OCI-LY7 (cell line): ENCODE measurements around the gene FMN1. TPM values are rescaled to one million over a fixed set of nuclear protein-coding genes. Genes with fewer than 3 reads are reported as not detected.

Experiments used
- BruUV-seq: library from RNA; stranded (reverse); fragments of 400-500 nt; replicated peaks from 2 replicates; lab custom pipeline; 2021; lab: Mats Ljungman, UMichigan
- CTCF ChIA-PET: fragments of 300-600 bp; sonication (Branson Sonifier 250); formaldehyde crosslinking; loops from one replicate; lab custom pipeline; 2022; ENCODE audit warnings: antibody characterized with exemption; ENCODE audit not compliant: unreplicated experiment; lab: Charles Lee
- POLR2A ChIA-PET: fragments of 300-600 bp; sonication (Branson Sonifier 250); formaldehyde crosslinking; loops from one replicate; lab custom pipeline; 2022; ENCODE audit warnings: antibody characterized with exemption; lab: Charles Lee
- DNase-seq: peaks from one replicate; pipeline ENCODE4 v3.0.0-alpha.2; 2015; ENCODE audit warnings: low spot score
- H2AFZ ChIP-seq: fragments of 200-600 bp; sonication (generic), shearing (Covaris generic); 2 replicates; pipeline ENCODE4 v1.6.1; 2014; ENCODE audit warnings: mild to moderate bottlenecking, antibody characterized with exemption, low read length, moderate library complexity
- H3K27ac ChIP-seq: fragments of 200-600 bp; sonication (generic); 2 replicates; pipeline ENCODE4 v1.5.1; 2014; ENCODE audit warnings: mixed run types, low read depth, mild to moderate bottlenecking, moderate library complexity, low read length, inconsistent platforms; ENCODE audit not compliant: poor library complexity, severe bottlenecking
- H3K36me3 ChIP-seq: fragments of 200-600 bp; sonication (generic); 2 replicates; pipeline ENCODE4 v1.6.1; 2014; ENCODE audit warnings: mild to moderate bottlenecking, antibody characterized with exemption, low read length, moderate library complexity, mixed read lengths; ENCODE audit not compliant: insufficient read depth
- H3K4me1 ChIP-seq: fragments of 200-600 bp; sonication (generic); 2 replicates; pipeline ENCODE4 v1.5.1; 2014; ENCODE audit warnings: mild to moderate bottlenecking, low read length; ENCODE audit not compliant: insufficient read depth, poor library complexity, severe bottlenecking
- H3K4me2 ChIP-seq: fragments of 200-600 bp; sonication (generic); 2 replicates; pipeline ENCODE4 v1.6.1; 2014; ENCODE audit warnings: mild to moderate bottlenecking, low read length
- H3K4me3 ChIP-seq: fragments of 200-600 bp; sonication (generic); 2 replicates; pipeline ENCODE4 v1.5.1; 2014; ENCODE audit warnings: mild to moderate bottlenecking, low read depth, low read length; ENCODE audit not compliant: poor library complexity, severe bottlenecking
- H3K79me2 ChIP-seq: fragments of 200-600 bp; sonication (generic); 2 replicates; pipeline ENCODE4 v1.6.1; 2016; ENCODE audit warnings: low read depth, mild to moderate bottlenecking, low read length, moderate library complexity, mixed read lengths; ENCODE audit not compliant: insufficient read depth
- H3K9me2 ChIP-seq: fragments of 200-600 bp; sonication (generic); 2 replicates; pipeline ENCODE4 v1.6.1; 2016; ENCODE audit warnings: mild to moderate bottlenecking, low read length, mixed read lengths; ENCODE audit not compliant: insufficient read depth
- H3K9me3 ChIP-seq: fragments of 200-600 bp; sonication (generic); 2 replicates; pipeline ENCODE4 v1.6.1; 2014; ENCODE audit warnings: mild to moderate bottlenecking, mixed run types, low read length, mixed read lengths
- H4K20me1 ChIP-seq: fragments of 200-600 bp; sonication (generic); 2 replicates; pipeline ENCODE4 v1.6.1; 2014; ENCODE audit warnings: mild to moderate bottlenecking, antibody characterized with exemption, low read length, moderate library complexity, mixed read lengths; ENCODE audit not compliant: insufficient read depth
- EZH2phosphoT487 ChIP-seq: fragments of 200-600 bp; sonication (generic); IDR thresholded peaks from 2 replicates; pipeline ENCODE4 v1.6.1; 2018; ENCODE audit warnings: low read depth, borderline replicate concordance, mild to moderate bottlenecking, mixed run types, antibody characterized with exemption, low read length, moderate library complexity, mixed read lengths
- intact Hi-C: fragments of 100-400 bp; cut with micrococcal nuclease; formaldehyde crosslinking; loops from one replicate; pipeline ENCODE4 v1.10.0; 2022; ENCODE audit not compliant: unreplicated experiment
- total RNA-seq, 2 experiments: library from RNA; depleted of rRNA in 1 of 2; stranded (reverse); fragments of >200 nt in 1 of 2; shearing (Covaris generic) in 1 of 2; gene quantifications; 2 replicates each; pipeline ENCODE4 v1.2.3, GENCODE V29; 2014 to 2022
- TF ChIP-seq, protein P1 (sequence below): fragments of 200-600 bp; sonication (generic); conservative IDR thresholded peaks from 2 replicates; pipeline ENCODE4 v1.5.1; 2014; ENCODE audit warnings: mild to moderate bottlenecking, antibody characterized with exemption, low read length, moderate library complexity, mixed read lengths

Gene FMN1
- total RNA-seq, 2 experiments from 2014 or later: 3.2 to 4.2 TPM

GRCh38 chr15:33160581-33161165 is 33.8 kb downstream of the FMN1 start:
- ChIA-PET CTCF (no interaction called here), POLR2A (interaction anchor here (0.5 kb wide), 1 partner anchor 15 kb away, joined by 6 read pairs; no protein-coding TSS in a partner anchor)
- no peak for DNase-seq
- Histone ChIP-seq H3K9me3 (no peaks in the 10 kb centered on the region), H3K9me2 (no peaks in the 10 kb centered on the region), H3K79me2 (no peaks in the 10 kb centered on the region), H3K27ac (no peak overlapping the region), H4K20me1 (no peaks in the 10 kb centered on the region), H3K4me3 (no peak overlapping the region), H2AFZ (no peak overlapping the region), H3K4me2 (no peak overlapping the region), H3K36me3 (no peaks in the 10 kb centered on the region), H3K4me1 (no peaks in the 10 kb centered on the region)
- TF ChIP-seq, protein P1, sequence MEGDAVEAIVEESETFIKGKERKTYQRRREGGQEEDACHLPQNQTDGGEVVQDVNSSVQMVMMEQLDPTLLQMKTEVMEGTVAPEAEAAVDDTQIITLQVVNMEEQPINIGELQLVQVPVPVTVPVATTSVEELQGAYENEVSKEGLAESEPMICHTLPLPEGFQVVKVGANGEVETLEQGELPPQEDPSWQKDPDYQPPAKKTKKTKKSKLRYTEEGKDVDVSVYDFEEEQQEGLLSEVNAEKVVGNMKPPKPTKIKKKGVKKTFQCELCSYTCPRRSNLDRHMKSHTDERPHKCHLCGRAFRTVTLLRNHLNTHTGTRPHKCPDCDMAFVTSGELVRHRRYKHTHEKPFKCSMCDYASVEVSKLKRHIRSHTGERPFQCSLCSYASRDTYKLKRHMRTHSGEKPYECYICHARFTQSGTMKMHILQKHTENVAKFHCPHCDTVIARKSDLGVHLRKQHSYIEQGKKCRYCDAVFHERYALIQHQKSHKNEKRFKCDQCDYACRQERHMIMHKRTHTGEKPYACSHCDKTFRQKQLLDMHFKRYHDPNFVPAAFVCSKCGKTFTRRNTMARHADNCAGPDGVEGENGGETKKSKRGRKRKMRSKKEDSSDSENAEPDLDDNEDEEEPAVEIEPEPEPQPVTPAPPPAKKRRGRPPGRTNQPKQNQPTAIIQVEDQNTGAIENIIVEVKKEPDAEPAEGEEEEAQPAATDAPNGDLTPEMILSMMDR: no peak
- TF ChIP-seq EZH2phosphoT487: no peak
- no TSS peak for BruUV-seq
- intact Hi-C loops: no loop called here

DNA sequence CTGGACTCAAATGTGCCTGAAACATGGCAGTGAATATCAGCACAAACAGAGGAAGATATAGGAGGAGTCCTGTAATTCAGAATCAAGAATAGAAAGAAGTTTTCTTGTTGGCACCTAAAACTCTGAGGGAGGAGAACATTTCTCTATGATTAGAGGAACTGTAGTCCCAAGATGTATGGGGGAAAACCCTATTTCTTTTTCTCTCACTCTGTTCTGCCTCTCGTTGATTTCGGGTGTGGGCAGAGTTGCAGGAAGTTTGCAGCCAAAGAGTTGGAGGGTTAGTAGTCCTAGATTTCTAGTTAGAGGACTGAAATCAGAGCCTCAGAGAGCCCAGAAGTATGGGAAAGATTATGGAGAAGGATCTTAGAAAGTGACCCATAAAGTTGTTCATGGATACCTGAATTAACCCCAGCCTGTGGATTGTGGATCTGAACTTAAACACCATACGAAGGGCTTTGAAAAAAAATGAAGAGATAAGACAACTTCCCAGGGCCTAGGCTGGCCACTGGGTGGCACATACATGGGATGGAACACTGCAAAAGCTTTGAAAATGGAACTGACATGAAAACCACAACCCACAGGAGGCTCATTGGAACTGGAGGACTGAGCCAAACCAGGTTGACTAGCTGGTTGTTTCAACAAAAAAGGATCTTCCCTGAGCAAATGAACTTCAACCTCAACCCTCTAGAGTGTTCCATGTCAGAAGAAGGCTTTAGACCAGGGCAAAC is 34.6 kb downstream of the FMN1 start:
- ChIA-PET CTCF (no interaction called here), POLR2A (no interaction called here)
- DNase-seq: peak; percentile 5
- H2AFZ ChIP-seq: no peak overlapping the region
- no peak for TF ChIP-seq EZH2phosphoT487
- TF ChIP-seq, protein P1: peak; percentile 49
- no peaks in the 10 kb centered on the region for H3K36me3 ChIP-seq
- H4K20me1 ChIP-seq: no peaks in the 10 kb centered on the region
- no peaks in the 10 kb centered on the region for H3K9me3 ChIP-seq
- H3K9me2 ChIP-seq: no peaks in the 10 kb centered on the region
- no peak overlapping the region for H3K4me3 ChIP-seq
- H3K4me2 ChIP-seq: no peak overlapping the region
- no peaks in the 10 kb centered on the region for H3K4me1 ChIP-seq
- H3K27ac ChIP-seq: no peak overlapping the region
- no peaks in the 10 kb centered on the region for H3K79me2 ChIP-seq
- intact Hi-C loops: no loop called here
- BruUV-seq: no TSS peak

- no peak overlapping the region for H2AFZ ChIP-seq
- no peaks in the 10 kb centered on the region for H3K9me2 ChIP-seq
- H3K9me3 ChIP-seq: no peaks in the 10 kb centered on the region
- H3K4me1 ChIP-seq: no peaks in the 10 kb centered on the region
- no peak for TF ChIP-seq EZH2phosphoT487
- TF ChIP-seq, protein P1: no peak
- H3K4me2 ChIP-seq: no peak overlapping the region
- ChIA-PET CTCF (interaction anchor here (0.7 kb wide), 1 partner anchor 17 kb away, joined by 3 read pairs; no protein-coding TSS in a partner anchor), POLR2A (interaction anchor here (0.6 to 1.5 kb wide), 3 partner anchors 28 to 335 kb away, joined by 3 to 6 read pairs (median 3); no protein-coding TSS in a partner anchor)
- intact Hi-C loops: no loop called here
- H4K20me1 ChIP-seq: no peaks in the 10 kb centered on the region
- no peak overlapping the region for H3K4me3 ChIP-seq
- H3K36me3 ChIP-seq: no peaks in the 10 kb centered on the region
- no TSS peak for BruUV-seq
- no peaks in the 10 kb centered on the region for H3K79me2 ChIP-seq
- H3K27ac ChIP-seq: no peak overlapping the region
- no peak for DNase-seq
These were observed 36.1 kb downstream of the FMN1 start for GRCh38 chr15:33158366-33158765.
